ENCODE measurements around the gene CCDC33.

CCDC33 gene

DNA sequence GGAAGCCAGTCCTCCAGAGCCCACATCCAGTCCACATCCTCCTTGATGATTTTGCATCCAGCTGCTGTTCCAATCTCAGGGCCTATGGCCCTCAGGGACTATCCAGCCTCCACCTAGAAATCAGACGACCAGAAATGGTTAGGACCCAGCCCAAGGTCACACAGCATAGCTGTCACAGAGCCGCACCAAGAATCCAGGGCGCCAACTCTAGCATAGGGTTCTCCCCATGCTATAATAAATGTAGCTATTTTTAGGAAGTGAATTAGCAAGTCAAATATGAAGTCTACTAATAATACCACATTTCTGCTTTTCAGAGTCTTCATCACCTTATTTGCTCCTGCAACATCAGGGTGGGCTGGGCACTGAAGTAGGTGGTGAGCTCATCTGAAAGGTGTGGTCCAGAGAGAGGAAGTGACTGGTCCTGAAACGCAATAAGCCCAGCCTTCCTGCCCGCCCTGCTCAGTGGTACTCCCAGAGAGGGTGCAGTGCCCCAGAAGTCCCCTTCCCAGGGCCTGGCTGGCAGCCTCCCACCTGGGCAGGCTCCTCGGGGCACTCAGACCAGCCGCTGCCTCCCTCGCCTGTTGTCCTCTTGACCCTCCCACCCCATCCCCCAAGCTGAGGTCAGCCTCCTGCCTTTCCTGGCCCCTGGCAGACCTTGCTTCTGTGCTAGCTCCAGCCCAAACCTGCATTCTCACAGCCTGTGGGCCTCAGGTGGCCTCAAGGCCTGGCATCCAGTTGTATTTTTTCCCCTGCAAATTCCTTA lies 148.9 kb downstream of the CCDC33 start:
- DNase-seq, result no peak

DNA sequence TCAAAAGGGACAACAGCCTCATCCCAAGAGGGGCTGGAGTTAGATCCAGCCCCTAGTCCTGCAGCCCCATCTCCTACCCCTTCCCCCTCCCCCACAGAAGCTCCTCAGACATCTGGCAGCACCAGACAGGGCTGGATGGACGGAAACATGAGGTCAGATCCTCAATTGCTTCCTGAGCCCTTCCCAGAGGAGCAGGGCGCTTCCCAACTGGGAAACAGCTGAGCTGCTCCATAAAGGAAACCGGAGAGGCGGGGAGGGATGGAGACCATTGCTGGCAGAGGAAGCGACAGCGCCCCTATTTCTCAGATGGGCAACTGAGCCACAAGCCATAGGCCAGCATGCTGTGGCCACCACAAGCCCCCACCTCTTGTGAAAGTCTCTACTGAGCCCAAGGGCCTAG lies 149.6 kb downstream of the CCDC33 start:
- no peak for DNase-seq
